BE2C (cell line): ENCODE results near the gene IRS2.

Source experiments
- DNase-seq: peaks from one replicate; pipeline ENCODE4 v3.0.0-alpha.2; 2020
- H3K27me3 ChIP-seq: fragments of 250-450 bp; sonication (Bioruptor Pico); 2 replicates; pipeline ENCODE4 v1.5.1; 2020; ENCODE audit warnings: mild to moderate bottlenecking
- H3K36me3 ChIP-seq: fragments of 250-450 bp; sonication (Bioruptor Pico); 2 replicates; pipeline ENCODE4 v1.5.1; 2020; ENCODE audit warnings: mild to moderate bottlenecking
- H3K4me1 ChIP-seq: fragments of 250-450 bp; sonication (Bioruptor Pico); 2 replicates; pipeline ENCODE4 v1.5.1; 2020
- H3K4me3 ChIP-seq: 2 replicates; pipeline ENCODE4 v1.5.1; 2011; ENCODE audit warnings: low read depth, low read length
- H3K9me3 ChIP-seq: fragments of 250-450 bp; sonication (Bioruptor Pico); 2 replicates; pipeline ENCODE4 v1.5.1; 2020
- TF ChIP-seq, protein P1 (sequence below): IDR thresholded peaks from 2 replicates; pipeline ENCODE4 v1.5.1; 2012; ENCODE audit warnings: mild to moderate bottlenecking, low read depth, low read length

Gene IRS2

DNA sequence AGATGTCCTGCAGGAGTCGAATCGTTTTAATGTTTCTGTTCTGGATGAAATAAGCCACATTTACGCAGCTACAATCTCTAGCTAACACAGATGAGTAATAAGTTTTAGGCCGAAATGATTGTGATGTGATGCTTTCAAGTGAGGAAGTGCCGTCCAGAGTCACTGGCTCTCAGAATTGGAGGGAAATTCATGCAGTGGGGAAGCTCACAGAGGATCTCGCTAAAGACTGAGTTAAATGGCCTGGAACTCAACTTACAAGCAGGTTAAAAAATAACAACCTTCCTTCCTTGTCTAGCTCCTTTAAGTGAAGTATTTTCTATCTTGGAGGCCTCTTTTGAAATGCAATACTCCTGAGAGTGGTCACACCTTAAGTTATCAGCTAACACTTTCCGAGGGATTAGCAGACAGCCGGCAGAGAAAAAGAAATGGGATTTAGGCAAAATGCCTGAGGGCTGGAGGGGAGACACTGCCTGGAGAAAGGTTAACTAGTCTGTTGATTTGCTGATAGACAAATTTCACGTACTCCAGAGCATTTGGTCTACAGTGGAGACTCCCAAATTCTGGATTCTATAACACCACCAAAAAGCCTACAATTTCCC lies 74.2 kb downstream of the IRS2 start:
- H3K36me3 ChIP-seq = no peaks in the 10 kb centered on the region
- DNase-seq = no peak
- H3K9me3 ChIP-seq = 0 out of 2 replicates have a peak, but pooled peaks cover 2% of the 10 kb centered on the region
- no peaks in the 10 kb centered on the region for H3K27me3 ChIP-seq
- peaks cover 5% of the 10 kb centered on the region for H3K4me1 ChIP-seq
- TF ChIP-seq, protein P1, sequence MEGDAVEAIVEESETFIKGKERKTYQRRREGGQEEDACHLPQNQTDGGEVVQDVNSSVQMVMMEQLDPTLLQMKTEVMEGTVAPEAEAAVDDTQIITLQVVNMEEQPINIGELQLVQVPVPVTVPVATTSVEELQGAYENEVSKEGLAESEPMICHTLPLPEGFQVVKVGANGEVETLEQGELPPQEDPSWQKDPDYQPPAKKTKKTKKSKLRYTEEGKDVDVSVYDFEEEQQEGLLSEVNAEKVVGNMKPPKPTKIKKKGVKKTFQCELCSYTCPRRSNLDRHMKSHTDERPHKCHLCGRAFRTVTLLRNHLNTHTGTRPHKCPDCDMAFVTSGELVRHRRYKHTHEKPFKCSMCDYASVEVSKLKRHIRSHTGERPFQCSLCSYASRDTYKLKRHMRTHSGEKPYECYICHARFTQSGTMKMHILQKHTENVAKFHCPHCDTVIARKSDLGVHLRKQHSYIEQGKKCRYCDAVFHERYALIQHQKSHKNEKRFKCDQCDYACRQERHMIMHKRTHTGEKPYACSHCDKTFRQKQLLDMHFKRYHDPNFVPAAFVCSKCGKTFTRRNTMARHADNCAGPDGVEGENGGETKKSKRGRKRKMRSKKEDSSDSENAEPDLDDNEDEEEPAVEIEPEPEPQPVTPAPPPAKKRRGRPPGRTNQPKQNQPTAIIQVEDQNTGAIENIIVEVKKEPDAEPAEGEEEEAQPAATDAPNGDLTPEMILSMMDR = no peak
- no peak overlapping the region for H3K4me3 ChIP-seq

DNA sequence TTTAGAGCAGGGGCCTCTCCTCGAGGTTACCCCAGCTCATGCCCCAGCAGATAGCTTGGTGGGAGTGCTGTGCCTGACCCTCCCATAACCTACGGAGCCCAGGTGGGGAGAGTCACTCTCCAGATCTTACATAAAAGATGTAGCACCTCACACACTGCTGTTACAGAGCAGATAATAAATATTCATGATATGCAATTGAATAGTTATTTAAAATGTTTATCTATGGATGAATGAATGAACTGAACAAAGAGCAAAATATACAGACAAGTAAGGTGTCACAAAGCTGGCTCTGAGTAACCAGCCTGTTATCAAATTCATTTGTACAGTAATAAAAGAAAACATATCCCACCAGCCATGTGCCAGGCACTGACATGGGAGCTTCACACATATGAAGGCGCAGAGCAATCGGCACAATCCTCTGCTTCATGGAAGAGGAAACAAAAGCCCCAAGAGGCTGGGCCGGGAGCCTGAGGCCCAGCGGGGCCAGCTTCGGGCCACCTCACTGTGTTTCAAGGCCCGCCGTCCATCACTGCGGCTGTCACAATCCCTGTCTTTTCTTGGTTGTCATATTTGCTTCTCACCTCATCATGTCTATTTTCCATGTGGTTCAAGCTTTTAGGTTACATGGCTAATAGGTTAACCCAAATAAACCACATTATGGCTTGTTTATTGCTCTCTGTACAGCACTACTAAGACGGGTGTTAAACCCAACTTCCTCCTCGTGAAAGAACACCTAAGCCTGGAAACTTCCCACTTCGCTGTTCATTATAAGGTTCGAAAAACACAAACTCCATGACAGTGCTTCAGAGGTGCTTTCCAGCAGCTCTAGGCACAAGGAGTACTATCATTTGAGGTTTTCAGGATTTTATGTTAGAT lies 78.4 kb downstream of the IRS2 start:
- DNase-seq = no peak
- Histone ChIP-seq H3K36me3 (no peaks in the 10 kb centered on the region), H3K27me3 (no peaks in the 10 kb centered on the region), H3K9me3 (0 out of 2 replicates have a peak, but pooled peaks cover 2% of the 10 kb centered on the region), H3K4me1 (peaks cover 12% of the 10 kb centered on the region), H3K4me3 (no peak overlapping the region)
- TF ChIP-seq, protein P1 = no peak

DNA sequence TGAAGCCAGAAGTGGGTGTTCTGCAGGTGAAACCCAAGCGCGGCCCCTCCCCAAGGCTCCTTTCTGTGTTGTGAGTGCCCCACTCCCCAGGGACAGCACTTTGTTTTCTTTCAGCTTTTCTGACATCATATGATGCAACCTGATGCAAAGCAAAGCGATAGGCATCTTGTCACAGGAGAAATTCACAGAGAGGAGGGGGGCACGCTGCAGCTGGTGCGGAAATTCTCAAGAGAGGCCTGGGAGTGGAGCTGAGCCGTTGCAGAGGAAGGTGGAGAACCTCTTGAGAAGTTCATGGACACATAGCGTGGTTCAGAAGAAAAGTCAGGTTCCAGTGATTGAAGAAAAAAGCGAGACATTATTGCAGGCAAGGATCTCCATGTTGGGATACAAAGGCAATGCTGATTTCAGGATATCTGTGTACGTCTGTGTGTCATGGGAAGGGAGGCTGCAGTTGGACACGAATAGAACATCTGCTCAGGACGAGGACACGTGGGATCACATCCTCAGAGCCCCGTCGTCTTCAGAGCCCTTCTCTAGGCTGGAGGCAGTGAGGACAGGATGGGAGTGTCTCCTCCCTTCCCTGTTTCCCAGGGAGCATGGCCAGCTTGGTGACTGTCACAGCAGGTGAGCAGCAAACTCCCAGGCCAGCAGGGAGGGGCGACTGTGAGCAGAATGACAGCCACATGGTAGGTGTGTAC lies 79.2 kb downstream of the IRS2 start:
- no peaks in the 10 kb centered on the region for H3K36me3 ChIP-seq
- no peaks in the 10 kb centered on the region for H3K27me3 ChIP-seq
- H3K4me1 ChIP-seq = peaks cover 12% of the 10 kb centered on the region
- peak; percentile 58 for DNase-seq
- TF ChIP-seq, protein P1 = no peak
- peak overlapping the region; percentile 2; the same call in 1 of the 2 replicates for H3K4me3 ChIP-seq
- H3K9me3 ChIP-seq = 0 out of 2 replicates have a peak, but pooled peaks cover 2% of the 10 kb centered on the region

DNA sequence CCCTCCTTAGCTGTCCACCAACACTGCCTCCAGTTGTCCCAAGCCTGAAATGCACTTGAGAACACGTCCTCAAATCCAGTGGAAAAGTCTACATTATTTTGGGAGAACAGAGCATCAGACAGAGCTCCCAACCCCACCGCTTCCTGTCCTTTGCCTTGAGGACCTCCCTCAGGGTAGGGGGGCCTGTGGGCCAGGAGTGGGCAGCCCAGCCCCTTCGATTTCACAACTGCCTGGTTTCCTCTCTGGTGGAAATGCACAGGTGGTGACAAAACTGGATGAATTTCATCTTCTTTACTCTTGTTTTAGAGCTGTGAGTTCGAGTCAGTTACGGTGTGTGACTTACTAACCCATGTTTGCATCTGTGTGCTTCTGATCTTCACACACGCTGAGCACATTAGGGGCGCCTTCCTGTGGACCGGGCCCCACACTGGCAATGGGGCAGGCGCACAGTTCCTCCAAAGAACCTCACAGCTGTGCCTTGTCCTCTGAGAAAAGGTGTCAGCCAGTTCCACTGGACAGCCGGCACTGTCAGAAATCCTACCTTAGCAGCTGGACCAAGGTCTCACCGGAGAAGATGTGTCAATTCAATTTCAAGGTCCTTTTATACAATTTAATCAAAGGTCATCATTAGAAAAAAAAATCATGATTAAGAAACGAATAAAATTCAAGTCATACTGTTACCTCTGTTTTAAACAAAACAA lies 80.2 kb downstream of the IRS2 start:
- Histone ChIP-seq H3K36me3 (no peaks in the 10 kb centered on the region), H3K4me1 (peaks cover 12% of the 10 kb centered on the region), H3K9me3 (0 out of 2 replicates have a peak, but pooled peaks cover 2% of the 10 kb centered on the region), H3K4me3 (no peak overlapping the region), H3K27me3 (no peaks in the 10 kb centered on the region)
- TF ChIP-seq, protein P1 = no peak
- no peak for DNase-seq

DNA sequence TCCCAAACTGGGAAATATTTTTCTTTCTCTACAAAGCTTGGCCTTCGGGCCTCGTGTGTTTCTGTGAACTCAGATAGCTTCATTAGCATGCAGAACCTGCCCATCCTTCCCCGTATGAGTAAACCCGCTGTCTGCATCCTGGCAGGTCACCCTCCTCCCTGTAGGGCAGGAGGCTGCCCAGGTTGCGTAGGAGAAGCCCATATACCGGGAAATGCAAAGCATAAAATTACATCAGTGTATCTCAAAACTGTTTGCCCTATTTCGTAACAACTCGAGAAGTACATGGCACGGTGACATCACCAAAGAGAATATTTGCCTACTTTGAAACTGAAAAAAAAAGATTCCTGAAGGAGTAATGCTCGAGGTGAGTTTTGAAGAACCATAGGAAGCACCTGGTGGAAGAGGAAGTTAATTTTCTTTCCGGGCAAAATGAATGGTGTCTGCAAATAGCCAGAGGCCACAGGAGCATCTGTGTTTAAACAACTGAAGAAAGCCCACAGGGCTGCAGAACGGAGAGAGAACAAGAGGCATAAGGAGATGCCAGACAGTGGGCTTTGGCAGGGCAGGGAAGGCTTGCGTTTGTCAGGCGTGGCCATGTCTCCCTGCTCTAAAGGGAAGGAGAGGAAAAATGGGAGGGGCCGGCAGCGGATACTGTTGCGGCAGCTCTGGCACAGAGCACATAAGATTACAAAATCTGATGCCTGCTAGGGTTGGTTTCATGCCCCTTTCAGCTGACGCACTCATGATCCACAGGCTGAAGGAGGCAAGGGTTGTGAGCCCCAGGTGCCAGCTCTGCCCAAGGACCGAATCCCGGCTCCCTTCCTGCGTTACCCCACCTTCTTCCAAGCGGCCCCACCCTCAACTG lies 81.4 kb downstream of the IRS2 start:
- no peak overlapping the region for H3K4me3 ChIP-seq
- TF ChIP-seq, protein P1 = no peak
- no peaks in the 10 kb centered on the region for H3K36me3 ChIP-seq
- no peaks in the 10 kb centered on the region for H3K27me3 ChIP-seq
- peaks cover 17% of the 10 kb centered on the region for H3K4me1 ChIP-seq
- no peak for DNase-seq
- H3K9me3 ChIP-seq = 0 out of 2 replicates have a peak, but pooled peaks cover 2% of the 10 kb centered on the region
